Endothelial cell of umbilical vein (primary cell): ENCODE data around the gene ABCB7. TPM values are rescaled to one million over a fixed set of nuclear protein-coding genes. Genes with fewer than 3 reads are reported as not detected.
A peak's percentile ranks its signal among the peaks of the same experiment; 100 is the strongest.

Experiments
- BruUV-seq: library from RNA; stranded (reverse); fragments of 400-500 nt; replicated peaks from 2 replicates; lab custom pipeline; 2021; lab: Mats Ljungman, UMichigan
- CTCF ChIA-PET: fragments of 300-600, 350-600 bp; sonication (Branson Sonifier 250); formaldehyde crosslinking; loops from one replicate; lab custom pipeline; 2021; ENCODE audit warnings: antibody characterized with exemption, inconsistent platforms; lab: Charles Lee
- POLR2A ChIA-PET: fragments of 300-600, 350-600 bp; sonication (Branson Sonifier 250); formaldehyde crosslinking; loops from one replicate; lab custom pipeline; 2021; ENCODE audit warnings: antibody characterized with exemption, inconsistent platforms; lab: Charles Lee
- DNase-seq: peaks from one replicate; pipeline ENCODE4 v3.0.0-alpha.2; 2011; ENCODE audit warnings: low read depth, low spot score
- FAIRE-seq: peaks from 2 replicates; lab custom pipeline; 2011; peaks lifted over from hg19 to GRCh38; lab: Jason Lieb, UNC
- H2AFZ ChIP-seq: 2 replicates; pipeline ENCODE4 v1.6.0; 2012; ENCODE audit warnings: low read depth, low read length, control low read depth, inconsistent platforms
- H3K27ac ChIP-seq: 2 replicates; pipeline ENCODE4 v1.5.1; 2011; ENCODE audit warnings: low read depth, mild to moderate bottlenecking, control low read depth, low read length, moderate library complexity; ENCODE audit not compliant: insufficient read depth
- H3K27me3 ChIP-seq, 2 experiments: 2 replicates each; pipeline versions ENCODE4 v1.6.0 to v1.6.1; 2011; ENCODE audit warnings: low read length in 2 of 2, mixed read lengths in 1 of 2; ENCODE audit not compliant: control insufficient read depth in 2 of 2, insufficient read depth in 2 of 2
- H3K36me3 ChIP-seq, 2 experiments: 2 replicates in 1 of 2; 3 replicates in 1 of 2; pipeline ENCODE4 v1.5.1; 2011; ENCODE audit warnings: low read length in 2 of 2, mild to moderate bottlenecking in 1 of 2, moderate library complexity in 1 of 2; ENCODE audit not compliant: control insufficient read depth in 2 of 2, insufficient read depth in 2 of 2; ENCODE audit errors: extremely low read depth in 1 of 2
- H3K4me1 ChIP-seq: 3 replicates; pipeline ENCODE4 v1.5.1; 2011; ENCODE audit warnings: mild to moderate bottlenecking, low read length; ENCODE audit not compliant: control insufficient read depth, insufficient read depth; ENCODE audit errors: extremely low read depth
- H3K4me2 ChIP-seq: 2 replicates; pipeline ENCODE4 v1.6.1; 2011; ENCODE audit warnings: low read length, control low read depth, mixed read lengths; ENCODE audit not compliant: insufficient read depth
- H3K4me3 ChIP-seq, 3 experiments: fragments of 200-600 bp in 1 of 3; sonication (generic), shearing (Covaris generic) in 1 of 3; replicated peaks in 1 of 3; 2 replicates each; pipeline ENCODE4 v1.5.1; 2011 to 2016; ENCODE audit warnings: control low read depth in 3 of 3, low read length in 3 of 3, mild to moderate bottlenecking in 2 of 3, inconsistent platforms in 1 of 3, low read depth in 1 of 3, moderate library complexity in 1 of 3; ENCODE audit not compliant: insufficient read depth in 1 of 3
- H3K79me2 ChIP-seq: 2 replicates; pipeline ENCODE4 v1.6.0; 2012; ENCODE audit warnings: low read length, inconsistent platforms; ENCODE audit not compliant: control insufficient read depth, insufficient read depth
- H3K9ac ChIP-seq: replicated peaks from 2 replicates; pipeline ENCODE3; 2011; ENCODE audit warnings: low read length, control low read depth; ENCODE audit not compliant: insufficient read depth; ENCODE audit errors: extremely low read depth
- H3K9me1 ChIP-seq: replicated peaks from 3 replicates; pipeline ENCODE4 v1.6.0; 2011; ENCODE audit warnings: mild to moderate bottlenecking, low read length; ENCODE audit not compliant: control insufficient read depth, insufficient read depth; ENCODE audit errors: extremely low read depth
- H3K9me3 ChIP-seq: replicated peaks from 2 replicates; pipeline ENCODE4 v1.5.1; 2012; ENCODE audit warnings: low read length, inconsistent platforms; ENCODE audit not compliant: control insufficient read depth, insufficient read depth
- H4K20me1 ChIP-seq: replicated peaks from 2 replicates; pipeline ENCODE3; 2011; ENCODE audit warnings: mild to moderate bottlenecking, low read length; ENCODE audit not compliant: control insufficient read depth, insufficient read depth; ENCODE audit errors: extremely low read depth
- CTCF ChIP-seq, 2 donors: IDR thresholded peaks; 1 replicate in 1 of 2; 2 replicates in 1 of 2; pipeline ENCODE4 v1.5.1; 2011; ENCODE audit warnings: low read length in 2 of 2, mild to moderate bottlenecking in 2 of 2, moderate library complexity in 2 of 2, control low read depth in 1 of 2, inconsistent platforms in 1 of 2, low read depth in 1 of 2; ENCODE audit not compliant: insufficient read depth in 1 of 2; ENCODE audit errors: extremely low read depth in 1 of 2
- EZH2 ChIP-seq: IDR thresholded peaks from 2 replicates; pipeline ENCODE4 v1.6.1; 2012; ENCODE audit warnings: borderline replicate concordance, low read depth, mild to moderate bottlenecking, moderate library complexity, low read length, inconsistent platforms; ENCODE audit not compliant: severe bottlenecking
- FOS ChIP-seq: IDR thresholded peaks from 2 replicates; pipeline ENCODE4 v1.6.1; 2011; ENCODE audit warnings: mild to moderate bottlenecking, low read length, moderate library complexity, borderline replicate concordance; ENCODE audit not compliant: insufficient read depth
- GATA2 ChIP-seq: IDR thresholded peaks from 2 replicates; pipeline ENCODE4 v1.7.0; 2011; ENCODE audit warnings: low read depth, mild to moderate bottlenecking, moderate library complexity, mixed read lengths, low read length; ENCODE audit not compliant: insufficient read length, insufficient read depth
- JUN ChIP-seq: IDR thresholded peaks from 2 replicates; pipeline ENCODE4 v1.6.1; 2011; ENCODE audit warnings: borderline replicate concordance, low read depth; ENCODE audit not compliant: insufficient read length, insufficient read depth
- MAX ChIP-seq: IDR thresholded peaks from 2 replicates; pipeline ENCODE4 v1.6.1; 2011; ENCODE audit not compliant: insufficient read depth, insufficient read length
- MYC ChIP-seq: IDR thresholded peaks from one replicate; pipeline ENCODE4 v1.6.1; 2011; ENCODE audit warnings: mild to moderate bottlenecking, low read depth, low read length
- POLR2A ChIP-seq: IDR thresholded peaks from 2 replicates; pipeline ENCODE4 v1.6.1; 2012; ENCODE audit warnings: low read depth, mild to moderate bottlenecking, control low read depth, low read length
- POLR2AphosphoS5 ChIP-seq: IDR thresholded peaks from 2 replicates; pipeline ENCODE4 v1.6.1; 2012; ENCODE audit warnings: low read depth, mild to moderate bottlenecking, control low read depth, low read length, moderate library complexity; ENCODE audit not compliant: insufficient read depth
- dilution Hi-C: fragments of 300-500 bp; cut with MboI; formaldehyde crosslinking; loops from one replicate; pipeline ENCODE4 v1.15.0; 2019; ENCODE audit warnings: low sequenced_read_pairs; ENCODE audit not compliant: extremely low pct_ligation_motif_present
- intact Hi-C: fragments of 100-400 bp; cut with micrococcal nuclease; formaldehyde crosslinking; loops from one replicate; pipeline ENCODE4 v1.10.0; 2022
- polyA plus RNA-seq, 4 experiments: library from polyadenylated mRNA; depleted of rRNA in 3 of 4; stranded (reverse) in 3 of 4; unstranded in 1 of 4; fragments of >200 nt; gene quantifications; 2 replicates each; pipeline versions ENCODE4 v1.2.1 to v1.2.3, GENCODE V29; 2011 to 2012; ENCODE audit warnings: missing spikeins in 1 of 4
- total RNA-seq: library from RNA; stranded (reverse); gene quantifications from 2 replicates; pipeline ENCODE4 v1.2.3, GENCODE V29; 2021

The ABCB7 gene
- total and polyA plus RNA-seq, 2 donors (not counting 3 experiments of a cell fraction or from before 2014, with no cell fraction given): 12.1 to 20.7 TPM

GRCh38 chrX:75096331-75096730, 59.8 kb downstream of the ABCB7 start:
- no peaks in the 10 kb centered on the region for H3K79me2 ChIP-seq
- no peaks in the 10 kb centered on the region for H3K36me3 ChIP-seq
- no peaks in the 10 kb centered on the region for H3K4me1 ChIP-seq
- H3K4me3 ChIP-seq: no peak overlapping the region
- H3K9me3 ChIP-seq: no peaks in the 10 kb centered on the region
- intact Hi-C loops (no loop called here), dilution Hi-C loops (no loop called here)
- H3K27ac ChIP-seq: no peak overlapping the region
- CTCF ChIA-PET: no interaction called here
- DNase-seq: peak; percentile 1
- no peaks in the 10 kb centered on the region for H3K9me1 ChIP-seq
- FAIRE-seq: no peak
- BruUV-seq: no TSS peak
- H3K4me2 ChIP-seq: no peak overlapping the region
- no peak overlapping the region for H2AFZ ChIP-seq
- no peaks in the 10 kb centered on the region for H3K27me3 ChIP-seq
- POLR2A ChIA-PET: no interaction called here
- H4K20me1 ChIP-seq: no peaks in the 10 kb centered on the region
- no peak for TF ChIP-seq EZH2
- no peak overlapping the region for H3K9ac ChIP-seq

- CTCF ChIA-PET: no interaction called here
- BruUV-seq: no TSS peak
Measured at GRCh38 chrX:75086731-75087195, 69.3 kb downstream of the ABCB7 start.

More at GRCh38 chrX:75086731-75087195, 69.3 kb downstream of the ABCB7 start:
- no peaks in the 10 kb centered on the region for H3K79me2 ChIP-seq
- no peak for DNase-seq
- no peak overlapping the region for H3K27ac ChIP-seq
- no peak for FAIRE-seq
- no peak overlapping the region for H2AFZ ChIP-seq
- no peaks in the 10 kb centered on the region for H3K36me3 ChIP-seq
- H3K4me3 ChIP-seq: no peak overlapping the region
- dilution Hi-C loops: no loop called here
- H3K4me1 ChIP-seq: no peaks in the 10 kb centered on the region
- TF ChIP-seq CTCF (IDR thresholded peaks at IDR 0.05; ENCODE audit: extremely low read depth in 1 of 2, insufficient read depth in 1 of 2, low read depth in 1 of 2, low read length in 2 of 2) (no peak), POLR2A (no peak), JUN (no peak), FOS (no peak), GATA2 (no peak), MYC (no peak), MAX (no peak), EZH2 (no peak), POLR2AphosphoS5 (no peak)
- H3K27me3 ChIP-seq: no peaks in the 10 kb centered on the region
- H3K9ac ChIP-seq: no peak overlapping the region
- H3K4me2 ChIP-seq: no peak overlapping the region
- H4K20me1 ChIP-seq: no peaks in the 10 kb centered on the region
- H3K9me3 ChIP-seq: no peaks in the 10 kb centered on the region
- POLR2A ChIA-PET: no interaction called here
- intact Hi-C loops: loop anchor here (10.0 kb wide), 1 partner anchor 208 kb away; no protein-coding TSS in a partner anchor
- H3K9me1 ChIP-seq: no peaks in the 10 kb centered on the region
